Measurements from ENCODE around the gene BHMT.

DNA sequence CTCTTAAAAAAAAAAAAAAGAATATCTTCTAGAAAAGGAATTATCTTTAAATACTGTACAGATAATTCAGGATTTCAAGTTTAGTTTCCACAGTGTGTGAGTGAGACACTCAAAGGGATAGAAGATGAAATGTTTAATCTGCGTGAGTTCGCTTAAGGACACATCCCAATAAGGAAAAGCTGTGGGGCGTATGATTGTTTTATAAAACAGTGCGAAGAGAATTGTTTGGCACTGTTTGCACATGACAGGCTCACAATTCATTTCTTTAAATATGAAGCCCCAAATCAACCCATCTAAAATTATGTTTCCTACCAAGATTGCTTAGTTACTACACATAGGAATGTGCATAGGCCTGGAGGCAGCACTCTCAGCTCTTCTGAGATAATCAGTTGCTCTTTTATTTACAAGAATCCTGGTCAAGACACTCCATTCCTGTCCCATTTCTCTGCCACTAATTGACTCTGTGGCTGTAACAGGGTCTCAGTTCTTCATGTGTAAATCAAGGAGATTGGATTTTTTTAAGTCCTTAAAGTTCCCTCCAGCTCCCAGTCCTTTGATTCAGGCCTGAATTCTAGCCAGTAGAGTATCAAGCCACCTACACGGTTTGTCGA is 60.1 kb downstream of the BHMT start:
- TF ChIP-seq, protein P1, sequence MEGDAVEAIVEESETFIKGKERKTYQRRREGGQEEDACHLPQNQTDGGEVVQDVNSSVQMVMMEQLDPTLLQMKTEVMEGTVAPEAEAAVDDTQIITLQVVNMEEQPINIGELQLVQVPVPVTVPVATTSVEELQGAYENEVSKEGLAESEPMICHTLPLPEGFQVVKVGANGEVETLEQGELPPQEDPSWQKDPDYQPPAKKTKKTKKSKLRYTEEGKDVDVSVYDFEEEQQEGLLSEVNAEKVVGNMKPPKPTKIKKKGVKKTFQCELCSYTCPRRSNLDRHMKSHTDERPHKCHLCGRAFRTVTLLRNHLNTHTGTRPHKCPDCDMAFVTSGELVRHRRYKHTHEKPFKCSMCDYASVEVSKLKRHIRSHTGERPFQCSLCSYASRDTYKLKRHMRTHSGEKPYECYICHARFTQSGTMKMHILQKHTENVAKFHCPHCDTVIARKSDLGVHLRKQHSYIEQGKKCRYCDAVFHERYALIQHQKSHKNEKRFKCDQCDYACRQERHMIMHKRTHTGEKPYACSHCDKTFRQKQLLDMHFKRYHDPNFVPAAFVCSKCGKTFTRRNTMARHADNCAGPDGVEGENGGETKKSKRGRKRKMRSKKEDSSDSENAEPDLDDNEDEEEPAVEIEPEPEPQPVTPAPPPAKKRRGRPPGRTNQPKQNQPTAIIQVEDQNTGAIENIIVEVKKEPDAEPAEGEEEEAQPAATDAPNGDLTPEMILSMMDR (conservative IDR thresholded peaks at IDR 0.05): no peak
- TF ChIP-seq EZH2 (IDR thresholded peaks at IDR 0.05; ENCODE audit: low read depth): no peak
